Fibroblast of lung (primary cell): Measurements from ENCODE around the gene ZNF283. TPM values are rescaled to one million over a fixed set of nuclear protein-coding genes. Genes with fewer than 3 reads are reported as not detected.

Experiments used
- DNase-seq, 2 donors: peaks; one replicate each; pipeline versions ENCODE4 v3.0.0 to v3.0.0-alpha.2; 2010; ENCODE audit warnings: low read depth in 2 of 2
- H2AFZ ChIP-seq: 2 replicates; pipeline ENCODE4 v1.5.1; 2012; ENCODE audit warnings: low read length, control low read depth, inconsistent platforms
- H3K27ac ChIP-seq: 2 replicates; pipeline ENCODE4 v1.5.1; 2011; ENCODE audit warnings: low read length, control low read depth; ENCODE audit not compliant: insufficient read depth
- H3K27me3 ChIP-seq: 2 replicates; pipeline ENCODE4 v1.5.1; 2011; ENCODE audit warnings: mild to moderate bottlenecking, low read length; ENCODE audit not compliant: control insufficient read depth, insufficient read depth
- H3K36me3 ChIP-seq: 2 replicates; pipeline ENCODE4 v1.5.1; 2011; ENCODE audit warnings: low read length; ENCODE audit not compliant: control insufficient read depth, insufficient read depth
- H3K4me1 ChIP-seq: 2 replicates; pipeline ENCODE4 v1.5.1; 2011; ENCODE audit warnings: low read length; ENCODE audit not compliant: control insufficient read depth, insufficient read depth; ENCODE audit errors: extremely low read depth
- H3K4me2 ChIP-seq: 2 replicates; pipeline ENCODE4 v1.5.1; 2011; ENCODE audit warnings: low read length, control low read depth; ENCODE audit not compliant: insufficient read depth; ENCODE audit errors: extremely low read depth
- H3K4me3 ChIP-seq, 4 experiments: fragments of 200-600 bp in 1 of 4; sonication (generic) in 1 of 4; replicated peaks in 1 of 4; 2 replicates each; pipeline ENCODE4 v1.5.1; 2011 to 2016; ENCODE audit warnings: low read length in 4 of 4, low read depth in 3 of 4, mild to moderate bottlenecking in 3 of 4, control low read depth in 2 of 4, inconsistent platforms in 1 of 4, mixed read lengths in 1 of 4; ENCODE audit not compliant: insufficient read depth in 1 of 4; ENCODE audit errors: control extremely low read depth in 1 of 4
- H3K79me2 ChIP-seq: 2 replicates; pipeline ENCODE4 v1.5.1; 2012; ENCODE audit warnings: mild to moderate bottlenecking, low read length, inconsistent platforms; ENCODE audit not compliant: control insufficient read depth, insufficient read depth
- H3K9ac ChIP-seq: 2 replicates; pipeline ENCODE4 v1.5.1; 2011; ENCODE audit warnings: mild to moderate bottlenecking, low read length, control low read depth; ENCODE audit not compliant: insufficient read depth
- H3K9me3 ChIP-seq: 2 replicates; pipeline ENCODE4 v1.5.1; 2012; ENCODE audit warnings: low read depth, low read length; ENCODE audit not compliant: control insufficient read depth, insufficient read depth
- H4K20me1 ChIP-seq: 2 replicates; pipeline ENCODE4 v1.5.1; 2011; ENCODE audit warnings: low read length; ENCODE audit not compliant: control insufficient read depth, insufficient read depth; ENCODE audit errors: extremely low read depth
- CTCF ChIP-seq, 2 donors: IDR thresholded peaks in 1 of 2; conservative IDR thresholded peaks in 1 of 2; 1 replicate in 1 of 2; 2 replicates in 1 of 2; pipeline ENCODE4 v1.5.1; 2011 to 2012; ENCODE audit warnings: low read length in 2 of 2, control low read depth in 1 of 2, inconsistent platforms in 1 of 2, low read depth in 1 of 2, mild to moderate bottlenecking in 1 of 2
- EZH2 ChIP-seq: IDR thresholded peaks from 2 replicates; pipeline ENCODE4 v1.5.1; 2012; ENCODE audit warnings: low read length, control low read depth, mild to moderate bottlenecking; ENCODE audit errors: missing control alignments
- polyA plus RNA-seq, 2 donors: library from polyadenylated mRNA; depleted of rRNA in 1 of 2; stranded (reverse) in 1 of 2; unstranded in 1 of 2; fragments of >200 nt; gene quantifications; 2 replicates each; pipeline ENCODE4 v1.2.1, GENCODE V29; 2011 to 2012; ENCODE audit warnings: missing spikeins in 1 of 2
- total RNA-seq: library from RNA; depleted of rRNA; stranded (reverse); fragments of >200 nt; gene quantifications from 2 replicates; pipeline ENCODE4 v1.2.1, GENCODE V29; 2014

ZNF283 gene
- total and polyA plus RNA-seq, 2 donors (not counting 1 experiment from before 2014, with no cell fraction given): 5.8 to 15.2 TPM

GRCh38 chr19:43797556-43797955 is 29.6 kb upstream of the ZNF283 start:
- H3K4me3 ChIP-seq: no peak overlapping the region
- no peaks in the 10 kb centered on the region for H3K79me2 ChIP-seq
- H3K27me3 ChIP-seq: peaks cover 16% of the 10 kb centered on the region
- DNase-seq: no peak
- no peak overlapping the region for H3K27ac ChIP-seq
- no peaks in the 10 kb centered on the region for H3K36me3 ChIP-seq
- no peak overlapping the region for H3K9ac ChIP-seq
- H3K9me3 ChIP-seq: no peaks in the 10 kb centered on the region
- no peak overlapping the region for H2AFZ ChIP-seq
- TF ChIP-seq EZH2: no peak
- no peak for TF ChIP-seq CTCF (conservative IDR thresholded peaks at IDR 0.05 in 1 of 2, IDR thresholded peaks at IDR 0.05 in 1 of 2; ENCODE audit: low read depth in 1 of 2, low read length in 2 of 2)
- H3K4me1 ChIP-seq: no peaks in the 10 kb centered on the region
- H4K20me1 ChIP-seq: no peaks in the 10 kb centered on the region
- no peak overlapping the region for H3K4me2 ChIP-seq

GRCh38 chr19:43798026-43798545 is 29.0 kb upstream of the ZNF283 start:
- no peak for DNase-seq
- H3K27ac ChIP-seq: no peak overlapping the region
- no peaks in the 10 kb centered on the region for H3K79me2 ChIP-seq
- peak overlapping the region in 2 of 4 experiments; percentile 55 to 57 for H3K4me3 ChIP-seq
- H3K4me2 ChIP-seq: peak overlapping the region; percentile 53
- peaks cover 16% of the 10 kb centered on the region for H3K27me3 ChIP-seq
- no peaks in the 10 kb centered on the region for H4K20me1 ChIP-seq
- H3K9me3 ChIP-seq: no peaks in the 10 kb centered on the region
- no peak overlapping the region for H2AFZ ChIP-seq
- TF ChIP-seq CTCF (conservative IDR thresholded peaks at IDR 0.05 in 1 of 2, IDR thresholded peaks at IDR 0.05 in 1 of 2; ENCODE audit: low read depth in 1 of 2, low read length in 2 of 2) (no peak), EZH2 (no peak)
- H3K4me1 ChIP-seq: no peaks in the 10 kb centered on the region
- no peak overlapping the region for H3K9ac ChIP-seq
- no peaks in the 10 kb centered on the region for H3K36me3 ChIP-seq

- H3K27ac ChIP-seq: no peak overlapping the region
- H3K27me3 ChIP-seq: peaks cover 16% of the 10 kb centered on the region
- H3K4me1 ChIP-seq: no peaks in the 10 kb centered on the region
- no peak overlapping the region for H3K9ac ChIP-seq
- H3K4me3 ChIP-seq: peak overlapping the region; percentile 46 to 57 (median 51)
- peak overlapping the region; percentile 66 for H2AFZ ChIP-seq
- TF ChIP-seq EZH2: no peak
- no peak for TF ChIP-seq CTCF (conservative IDR thresholded peaks at IDR 0.05 in 1 of 2, IDR thresholded peaks at IDR 0.05 in 1 of 2; ENCODE audit: low read depth in 1 of 2, low read length in 2 of 2)
- no peaks in the 10 kb centered on the region for H3K79me2 ChIP-seq
- no peaks in the 10 kb centered on the region for H3K36me3 ChIP-seq
- peak overlapping the region; percentile 53 for H3K4me2 ChIP-seq
- no peaks in the 10 kb centered on the region for H4K20me1 ChIP-seq
- DNase-seq: peak in 1 of 2 donors; percentile 42
- no peaks in the 10 kb centered on the region for H3K9me3 ChIP-seq
Observed at GRCh38 chr19:43798546-43799409, 28.3 kb upstream of the ZNF283 start.
